Kidney (tissue), 14 donors: ENCODE measurements around the gene PLCB1. TPM values are rescaled to one million over a fixed set of nuclear protein-coding genes. Genes with fewer than 3 reads are reported as not detected.

Experiments used
- DNase-seq, 5 donors: peaks; one replicate each; pipeline ENCODE4 v3.0.0-alpha.2; 2013 to 2020
- FAIRE-seq: peaks from 2 replicates; lab custom pipeline; 2012; peaks lifted over from hg19 to GRCh38; lab: Jason Lieb, UNC
- H3K27ac ChIP-seq, 2 donors: one replicate each; pipeline ENCODE4 v1.7.0; 2013; ENCODE audit warnings: low read depth in 2 of 2, low read length in 2 of 2, inconsistent platforms in 1 of 2
- H3K27me3 ChIP-seq: one replicate; pipeline ENCODE4 v1.7.1; 2013; ENCODE audit warnings: low read length, inconsistent platforms; ENCODE audit not compliant: control insufficient read depth, insufficient read depth
- H3K36me3 ChIP-seq, 3 donors: one replicate each; pipeline versions ENCODE4 v1.7.0 to v1.7.1; 2013; ENCODE audit warnings: low read length in 3 of 3, control low read depth in 1 of 3, inconsistent platforms in 1 of 3; ENCODE audit not compliant: insufficient read depth in 3 of 3, control insufficient read depth in 2 of 3
- H3K4me1 ChIP-seq, 3 donors: one replicate each; pipeline versions ENCODE4 v1.7.0 to v1.7.1; 2013; ENCODE audit warnings: low read length in 3 of 3, inconsistent platforms in 1 of 3, low read depth in 1 of 3; ENCODE audit not compliant: control insufficient read depth in 2 of 3, insufficient read depth in 2 of 3
- H3K4me3 ChIP-seq, 3 donors: one replicate each; pipeline versions ENCODE4 v1.7.0 to v1.8.1; 2013; ENCODE audit warnings: low read length in 3 of 3, control low read depth in 1 of 3, inconsistent platforms in 1 of 3
- H3K9ac ChIP-seq, 3 donors: one replicate each; pipeline versions ENCODE4 v1.7.0 to v1.7.1; 2013; ENCODE audit warnings: low read length in 3 of 3, control low read depth in 1 of 3, inconsistent platforms in 1 of 3
- H3K9me3 ChIP-seq, 3 donors: one replicate each; pipeline versions ENCODE4 v1.7.0 to v1.7.1; 2013; ENCODE audit warnings: low read length in 3 of 3, control low read depth in 1 of 3, inconsistent platforms in 1 of 3; ENCODE audit not compliant: control insufficient read depth in 2 of 3, insufficient read depth in 1 of 3
- intact Hi-C: fragments of 100-400 bp; cut with DNase I; formaldehyde crosslinking; loops from one replicate; pipeline ENCODE4 v1.11.1; 2022
- polyA plus RNA-seq: library from polyadenylated mRNA; stranded (reverse); fragments of 350-450 nt; fragmentation: Illumina TruSeq; extraction: RNeasy Lipid Tissue Mini Kit (QIAGEN cat#74804); gene quantifications from one replicate; pipeline ENCODE4 v1.2.3, GENCODE V29; 2014; ENCODE audit warnings: low read depth, low replicate concordance; ENCODE audit not compliant: insufficient read depth
- total RNA-seq: library from RNA; stranded (reverse); fragmentation: NEBNext Ultra II Directional; extraction: Animal tissue kit (Norgen Biotek cat#: 25700); gene quantifications from one replicate; pipeline ENCODE4 v1.2.1, GENCODE V29; 2021
- TF ChIP-seq, protein P1 (sequence below): IDR thresholded peaks from 3 replicates; pipeline ENCODE4 v1.5.1; 2012; ENCODE audit warnings: mild to moderate bottlenecking, moderate library complexity, borderline replicate concordance; ENCODE audit not compliant: insufficient read depth; ENCODE audit errors: extremely low read depth
- donor health status: control.
- donor health status: control.
- donor health status: control.
- donor health status: control.
- donor health status: control.
- donor health status: DM: yes; HTN: yes; CAD: no.
- donor health status: Normal renal cell carcinoma (clear cell type).

Gene PLCB1
- total and polyA plus RNA-seq, 2 donors from 2014 or later, result 9.4 to 107 TPM

GRCh38 chr20:8143474-8143873 is 11.4 kb downstream of the PLCB1 start:
- Histone ChIP-seq H3K27me3 (no peaks in the 10 kb centered on the region), H3K27ac (no peak overlapping the region), H3K36me3 (no peaks in the 10 kb centered on the region), H3K4me1 (no peaks in the 10 kb centered on the region), H3K9me3 (no peaks in the 10 kb centered on the region), H3K9ac (no peak overlapping the region), H3K4me3 (no peak overlapping the region)
- TF ChIP-seq, protein P1, sequence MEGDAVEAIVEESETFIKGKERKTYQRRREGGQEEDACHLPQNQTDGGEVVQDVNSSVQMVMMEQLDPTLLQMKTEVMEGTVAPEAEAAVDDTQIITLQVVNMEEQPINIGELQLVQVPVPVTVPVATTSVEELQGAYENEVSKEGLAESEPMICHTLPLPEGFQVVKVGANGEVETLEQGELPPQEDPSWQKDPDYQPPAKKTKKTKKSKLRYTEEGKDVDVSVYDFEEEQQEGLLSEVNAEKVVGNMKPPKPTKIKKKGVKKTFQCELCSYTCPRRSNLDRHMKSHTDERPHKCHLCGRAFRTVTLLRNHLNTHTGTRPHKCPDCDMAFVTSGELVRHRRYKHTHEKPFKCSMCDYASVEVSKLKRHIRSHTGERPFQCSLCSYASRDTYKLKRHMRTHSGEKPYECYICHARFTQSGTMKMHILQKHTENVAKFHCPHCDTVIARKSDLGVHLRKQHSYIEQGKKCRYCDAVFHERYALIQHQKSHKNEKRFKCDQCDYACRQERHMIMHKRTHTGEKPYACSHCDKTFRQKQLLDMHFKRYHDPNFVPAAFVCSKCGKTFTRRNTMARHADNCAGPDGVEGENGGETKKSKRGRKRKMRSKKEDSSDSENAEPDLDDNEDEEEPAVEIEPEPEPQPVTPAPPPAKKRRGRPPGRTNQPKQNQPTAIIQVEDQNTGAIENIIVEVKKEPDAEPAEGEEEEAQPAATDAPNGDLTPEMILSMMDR, result no peak
- intact Hi-C loops, result no loop called here
- DNase-seq (no peak), FAIRE-seq (no peak)

GRCh38 chr20:8144282-8145245 is 12.5 kb downstream of the PLCB1 start:
- Histone ChIP-seq H3K4me3 (no peak overlapping the region), H3K9ac (no peak overlapping the region), H3K4me1 (no peaks in the 10 kb centered on the region), H3K9me3 (no peaks in the 10 kb centered on the region), H3K27me3 (no peaks in the 10 kb centered on the region), H3K27ac (no peak overlapping the region), H3K36me3 (no peaks in the 10 kb centered on the region)
- DNase-seq (no peak), FAIRE-seq (no peak)
- intact Hi-C loops, result no loop called here
- TF ChIP-seq, protein P1, result no peak

DNA sequence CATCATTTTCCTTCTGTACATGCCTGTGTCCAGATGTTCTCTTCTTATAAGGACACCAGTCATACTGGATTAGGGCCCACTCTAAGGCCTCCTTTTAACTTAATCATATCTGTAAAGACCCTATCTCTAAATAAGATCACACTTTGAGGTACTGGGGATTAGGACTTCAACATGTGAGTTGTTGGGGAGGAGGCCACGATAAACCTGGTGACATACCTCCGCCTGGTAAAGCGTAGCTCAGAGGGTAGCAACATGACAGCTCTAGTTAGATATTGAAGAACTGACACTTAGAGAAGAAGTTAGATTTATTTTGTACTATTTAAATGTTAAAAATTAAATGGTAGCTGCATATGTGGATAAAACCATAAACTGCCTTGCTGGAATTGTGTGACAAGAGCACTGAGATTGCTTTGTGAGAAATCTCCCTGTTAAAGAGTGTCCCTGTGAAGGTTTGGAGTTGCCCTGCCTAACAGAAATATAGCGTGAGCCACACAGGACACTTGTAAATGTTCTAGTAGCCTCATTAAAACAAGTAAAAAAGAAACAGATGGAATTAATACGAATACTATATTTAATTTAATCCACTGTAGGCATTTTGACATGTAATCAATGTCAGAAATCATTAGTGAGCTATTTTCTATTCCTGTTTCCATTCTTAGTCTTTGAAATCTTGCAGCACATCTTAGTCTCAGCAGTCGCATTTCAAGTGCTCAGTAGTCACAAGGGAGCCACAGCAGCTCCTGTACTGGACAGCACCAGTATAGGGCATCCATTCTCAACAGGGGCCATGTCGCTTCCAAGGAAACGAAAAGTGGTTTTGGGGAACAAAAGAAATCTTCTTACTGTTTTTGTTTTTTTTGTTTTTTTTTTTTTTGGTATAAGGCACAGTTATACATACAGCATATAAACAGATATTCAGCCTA is 13.4 kb downstream of the PLCB1 start:
- Histone ChIP-seq H3K36me3 (no peaks in the 10 kb centered on the region), H3K27ac (no peak overlapping the region), H3K4me1 (no peaks in the 10 kb centered on the region), H3K9ac (no peak overlapping the region), H3K27me3 (no peaks in the 10 kb centered on the region), H3K4me3 (no peak overlapping the region), H3K9me3 (no peaks in the 10 kb centered on the region)
- TF ChIP-seq, protein P1, result no peak
- DNase-seq, result no peak
- intact Hi-C loops, result no loop called here
- no peak for FAIRE-seq
